GM18873 (cell line): Measurements from ENCODE around the gene COPB2.

ENCODE experiments used
- ATAC-seq: cut with Tn5 transposase; IDR thresholded peaks from one replicate; pipeline ENCODE4 v1.9.1; 2021; ENCODE audit warnings: mild to moderate bottlenecking, moderate library complexity, moderate number of reproducible peaks; ENCODE audit not compliant: unreplicated experiment, low FRiP score

COPB2 gene

DNA sequence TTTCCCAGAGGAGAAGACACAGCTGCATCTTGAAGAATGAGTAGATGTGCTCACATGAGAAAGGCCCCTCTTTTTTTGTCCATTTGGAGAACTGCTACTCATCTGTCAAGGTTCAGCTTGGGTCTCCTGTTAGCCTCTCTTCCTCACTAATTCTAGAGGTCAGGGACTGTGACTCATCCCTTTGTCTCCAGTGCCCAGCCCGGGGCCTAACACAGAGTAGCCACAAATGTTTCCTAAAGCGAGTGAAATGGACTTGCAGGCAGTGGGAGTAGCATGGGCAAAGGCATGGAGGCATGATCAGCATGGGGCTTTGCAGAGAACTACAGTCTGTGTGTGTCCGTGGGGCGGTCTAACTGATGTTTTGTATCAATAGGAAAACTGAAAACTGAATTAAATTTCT is 79.6 kb downstream of the COPB2 start:
- ATAC-seq = no peak

DNA sequence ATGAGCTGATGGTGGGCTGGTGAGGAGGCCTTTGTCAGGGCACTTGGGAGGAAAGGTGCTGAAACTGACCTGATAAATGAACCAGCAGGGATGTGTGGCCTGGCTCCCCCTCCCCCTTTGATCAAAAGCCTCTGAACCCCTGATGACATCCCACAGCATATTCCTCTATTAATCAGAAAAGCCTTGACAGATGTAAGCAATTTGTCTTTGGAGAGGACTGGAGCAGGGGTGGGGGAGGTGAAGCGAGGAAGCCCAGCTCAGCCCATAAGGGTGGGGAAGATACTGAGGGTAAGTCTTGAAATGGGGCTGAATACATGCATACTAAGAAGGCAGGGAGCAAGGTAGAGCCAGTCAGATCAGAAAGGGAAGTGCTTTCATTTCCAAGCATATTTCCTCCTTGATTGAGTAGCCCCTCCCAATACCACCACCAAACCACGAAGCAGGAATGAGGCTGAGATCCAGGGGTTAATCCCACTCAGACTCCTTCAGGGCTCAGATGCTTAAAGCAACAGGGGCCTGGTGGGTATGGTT is 80.3 kb downstream of the COPB2 start:
- no peak for ATAC-seq

DNA sequence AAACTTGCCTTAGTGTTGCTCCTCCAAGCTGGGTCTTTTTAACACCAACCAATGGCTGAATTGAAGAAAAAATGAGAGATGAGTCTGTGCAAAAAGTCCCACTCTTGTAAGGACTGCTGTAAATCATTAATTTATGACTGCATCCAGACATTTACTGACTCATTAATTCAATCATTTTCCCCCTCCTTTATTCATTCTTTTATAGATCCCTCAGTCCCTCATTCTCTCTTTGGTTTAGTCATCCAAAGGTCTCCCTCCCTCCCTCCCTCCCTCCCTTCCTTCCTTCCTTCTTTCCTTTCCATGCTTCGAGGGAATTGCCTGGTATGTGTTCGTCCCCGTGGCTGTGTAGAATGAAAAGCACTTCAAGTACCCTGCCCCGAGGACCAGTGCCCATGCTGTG is 80.9 kb downstream of the COPB2 start:
- no peak for ATAC-seq

DNA sequence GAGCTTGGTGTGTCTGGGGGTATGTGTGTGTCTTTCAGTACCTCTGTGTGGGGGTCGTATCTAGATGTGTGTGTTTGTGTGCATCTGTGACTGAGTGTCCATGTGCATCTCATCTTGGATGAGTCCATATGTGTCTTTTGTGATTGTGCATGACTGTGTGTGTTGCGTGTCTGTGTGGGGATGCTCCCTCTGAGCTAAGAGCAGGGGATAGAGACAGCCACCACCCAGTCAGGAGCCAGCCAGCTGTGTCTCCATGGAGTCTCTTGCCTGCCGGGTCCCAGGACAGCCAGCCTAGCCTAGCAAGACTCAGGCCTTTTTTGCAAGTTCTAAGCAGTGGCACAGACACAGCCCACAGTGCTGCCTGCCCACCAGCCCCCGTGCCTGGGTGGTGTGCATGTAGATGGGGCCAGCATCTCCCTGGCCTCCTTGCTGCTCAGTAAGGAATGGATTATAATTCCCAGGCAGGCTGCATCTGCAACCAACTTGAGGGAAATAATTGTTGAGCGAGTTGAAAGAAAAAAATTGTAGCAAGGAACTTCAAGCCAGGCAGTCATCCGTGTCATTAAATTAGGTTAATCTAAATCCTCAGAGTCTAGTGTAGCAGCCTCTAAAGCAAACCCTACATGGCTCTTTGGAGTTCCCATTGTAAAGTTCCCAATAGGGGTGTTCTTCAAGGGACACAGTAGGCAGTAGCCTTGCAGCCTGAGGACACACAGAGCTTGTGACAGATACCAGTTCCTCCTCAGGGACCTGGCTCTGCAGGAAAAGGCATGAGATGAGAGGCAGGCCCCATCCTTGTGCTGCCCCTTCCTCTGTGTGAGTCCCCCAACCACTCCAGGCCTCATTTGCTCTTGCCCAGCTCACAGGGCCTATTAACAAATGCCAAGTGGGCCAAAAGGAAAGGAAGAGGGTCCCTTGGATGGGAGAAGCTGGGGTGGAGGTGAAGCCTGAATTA is 81.6 kb downstream of the COPB2 start:
- ATAC-seq = no peak
